ENCODE results near the gene CTSL. TPM values are rescaled to one million over a fixed set of nuclear protein-coding genes. Genes with fewer than 3 reads are reported as not detected.

Gene CTSL
- polyA plus RNA-seq, 3 donors: 22.0 to 28.8 (median 28.3) TPM

DNA sequence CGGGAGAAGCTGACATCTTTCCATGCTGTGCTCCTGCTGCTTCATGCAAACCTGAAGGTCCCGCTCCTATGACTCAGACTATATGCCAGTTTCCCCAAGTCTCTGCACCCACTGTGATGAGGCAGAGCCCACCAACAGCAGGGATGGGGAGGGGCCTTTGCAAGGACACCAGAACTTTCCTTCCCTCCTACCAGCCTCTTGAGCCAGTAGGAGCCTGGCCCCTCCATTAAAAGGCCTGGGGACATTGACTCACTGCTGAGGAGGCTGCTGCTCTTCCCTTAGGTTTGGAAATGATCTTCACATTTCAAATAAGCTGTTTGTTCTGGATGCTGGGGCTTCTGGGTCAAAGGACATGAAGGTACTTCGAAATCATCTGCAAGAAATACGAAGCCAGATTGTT, 26.1 kb upstream of the CTSL start:
- Mint-ChIP-seq H3K27ac (peak overlapping the region in 1 of 7 donors; percentile 74), H3K4me1 (no peaks in the 10 kb centered on the region), H3K9me3 (peaks cover 0 to 3% (median 0%) of the 10 kb centered on the region in 7 donors), H3K27me3 (ENCODE audit: low read depth in 3 of 3) (no peaks in the 10 kb centered on the region), H3K36me3 (peaks cover 94 to 100% of the 10 kb centered on the region in 2 donors), H3K4me3 (no peak overlapping the region)
- peaks cover 69 to 98% of the 10 kb centered on the region in 2 donors for H3K36me3 ChIP-seq (replicated peaks in 1 of 2; ENCODE audit: control insufficient read depth in 1 of 2, insufficient read depth in 2 of 2, low read length in 2 of 2)
- H3K9ac ChIP-seq (ENCODE audit: insufficient read depth, low read length, poor library complexity, severe bottlenecking): no peak overlapping the region
- DNase-seq: no peak
- no peaks in the 10 kb centered on the region for H3K9me3 ChIP-seq (replicated peaks in 1 of 2; ENCODE audit: control insufficient read depth in 1 of 2, insufficient read depth in 1 of 2, low read length in 2 of 2)
- H3K27me3 ChIP-seq (ENCODE audit: control insufficient read depth in 2 of 2, insufficient read depth in 2 of 2, low read length in 2 of 2): no peaks in the 10 kb centered on the region
- no peak overlapping the region for H2AFZ ChIP-seq (ENCODE audit: insufficient read depth, low read depth, low read length, poor library complexity, severe bottlenecking)
- H3K4me3 ChIP-seq (replicated peaks in 1 of 3; ENCODE audit: low read depth in 2 of 3, low read length in 3 of 3): no peak overlapping the region
- intact Hi-C loops (cut with micrococcal nuclease): no loop called here
- no peaks in the 10 kb centered on the region for H3K4me1 ChIP-seq (ENCODE audit: control insufficient read depth in 1 of 2, insufficient read depth in 2 of 2, low read length in 2 of 2)
- no peaks in the 10 kb centered on the region for H3K79me2 ChIP-seq (ENCODE audit: insufficient read depth, low read length)
- TF ChIP-seq, protein P1, sequence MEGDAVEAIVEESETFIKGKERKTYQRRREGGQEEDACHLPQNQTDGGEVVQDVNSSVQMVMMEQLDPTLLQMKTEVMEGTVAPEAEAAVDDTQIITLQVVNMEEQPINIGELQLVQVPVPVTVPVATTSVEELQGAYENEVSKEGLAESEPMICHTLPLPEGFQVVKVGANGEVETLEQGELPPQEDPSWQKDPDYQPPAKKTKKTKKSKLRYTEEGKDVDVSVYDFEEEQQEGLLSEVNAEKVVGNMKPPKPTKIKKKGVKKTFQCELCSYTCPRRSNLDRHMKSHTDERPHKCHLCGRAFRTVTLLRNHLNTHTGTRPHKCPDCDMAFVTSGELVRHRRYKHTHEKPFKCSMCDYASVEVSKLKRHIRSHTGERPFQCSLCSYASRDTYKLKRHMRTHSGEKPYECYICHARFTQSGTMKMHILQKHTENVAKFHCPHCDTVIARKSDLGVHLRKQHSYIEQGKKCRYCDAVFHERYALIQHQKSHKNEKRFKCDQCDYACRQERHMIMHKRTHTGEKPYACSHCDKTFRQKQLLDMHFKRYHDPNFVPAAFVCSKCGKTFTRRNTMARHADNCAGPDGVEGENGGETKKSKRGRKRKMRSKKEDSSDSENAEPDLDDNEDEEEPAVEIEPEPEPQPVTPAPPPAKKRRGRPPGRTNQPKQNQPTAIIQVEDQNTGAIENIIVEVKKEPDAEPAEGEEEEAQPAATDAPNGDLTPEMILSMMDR (IDR thresholded peaks at IDR 0.05): no peak
- WGBS (ENCODE audit: insufficient coverage): 89% methylated on average over 4 of the region's 4 CpGs
- peaks cover 34% of the 10 kb centered on the region for H4K20me1 ChIP-seq (ENCODE audit: insufficient read depth, low read length)
- no peak overlapping the region for H3K27ac ChIP-seq (ENCODE audit: low read depth in 1 of 2, low read length in 2 of 2)
- no peak overlapping the region for H3K4me2 ChIP-seq (replicated peaks; ENCODE audit: extremely low read depth, low read length, poor library complexity, severe bottlenecking)

DNA sequence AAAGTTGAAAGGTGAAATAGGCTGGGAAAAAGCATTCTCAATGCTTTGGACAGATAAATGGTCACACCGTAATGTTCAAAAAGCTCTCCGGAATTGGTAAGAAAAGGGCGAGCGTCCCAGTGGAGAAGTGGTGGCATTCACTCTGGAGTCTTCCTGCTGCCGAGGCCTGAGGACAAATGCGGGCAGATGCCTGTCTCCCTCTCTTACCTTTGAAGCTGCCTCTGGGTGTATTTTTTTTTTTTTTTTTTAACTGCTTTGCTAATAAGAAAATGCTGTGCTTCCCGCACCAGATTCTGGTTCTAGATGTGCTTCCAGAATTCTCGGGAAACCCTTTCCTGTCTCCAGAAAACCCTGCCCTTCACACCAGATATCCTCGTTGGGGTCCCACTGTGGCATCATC, 24.4 kb upstream of the CTSL start:
- no peaks in the 10 kb centered on the region for H3K4me1 Mint-ChIP-seq
- Histone ChIP-seq H4K20me1 (ENCODE audit: insufficient read depth, low read length) (peaks cover 17% of the 10 kb centered on the region), H3K27me3 (ENCODE audit: control insufficient read depth in 2 of 2, insufficient read depth in 2 of 2, low read length in 2 of 2) (no peaks in the 10 kb centered on the region), H3K36me3 (replicated peaks in 1 of 2; ENCODE audit: control insufficient read depth in 1 of 2, insufficient read depth in 2 of 2, low read length in 2 of 2) (peaks cover 69 to 96% of the 10 kb centered on the region in 2 donors), H3K9ac (ENCODE audit: insufficient read depth, low read length, poor library complexity, severe bottlenecking) (no peak overlapping the region), H3K27ac (ENCODE audit: low read depth in 1 of 2, low read length in 2 of 2) (no peak overlapping the region), H3K4me3 (replicated peaks in 1 of 3; ENCODE audit: low read depth in 2 of 3, low read length in 3 of 3) (no peak overlapping the region), H3K4me1 (ENCODE audit: control insufficient read depth in 1 of 2, insufficient read depth in 2 of 2, low read length in 2 of 2) (no peaks in the 10 kb centered on the region), H2AFZ (ENCODE audit: insufficient read depth, low read depth, low read length, poor library complexity, severe bottlenecking) (no peak overlapping the region), H3K4me2 (replicated peaks; ENCODE audit: extremely low read depth, low read length, poor library complexity, severe bottlenecking) (no peak overlapping the region), H3K79me2 (ENCODE audit: insufficient read depth, low read length) (no peaks in the 10 kb centered on the region), H3K9me3 (replicated peaks in 1 of 2; ENCODE audit: control insufficient read depth in 1 of 2, insufficient read depth in 1 of 2, low read length in 2 of 2) (no peaks in the 10 kb centered on the region)
- no peaks in the 10 kb centered on the region for H3K27me3 Mint-ChIP-seq (ENCODE audit: low read depth in 3 of 3)
- intact Hi-C loops (cut with micrococcal nuclease): no loop called here
- DNase-seq: no peak
- H3K9me3 Mint-ChIP-seq: peaks cover 0 to 3% (median 0%) of the 10 kb centered on the region in 7 donors
- no peak overlapping the region for H3K27ac Mint-ChIP-seq
- H3K4me3 Mint-ChIP-seq: no peak overlapping the region
- TF ChIP-seq, protein P1 (IDR thresholded peaks at IDR 0.05): no peak
- peaks cover 90 to 98% of the 10 kb centered on the region in 2 donors for H3K36me3 Mint-ChIP-seq
- WGBS (ENCODE audit: insufficient coverage): 100% methylated on average over 5 of the region's 9 CpGs

All from CD14-positive monocyte (primary cell).